ENCODE data around the gene HRAS.
"Not testable (repeated sequence)": the region's sequence is repeated elsewhere in the genome, so short reads cannot be mapped to it uniquely, and the experiment has no call there.

HRAS gene

GRCh38 chr11:532527-532985, 2.8 kb downstream of the HRAS start:
- DNase-seq = no peak

- DNase-seq = no peak
Observed at GRCh38 chr11:531919-532526, 3.4 kb downstream of the HRAS start.

GRCh38 chr11:530960-531831, 4.2 kb downstream of the HRAS start:
- no peak for DNase-seq

- no peak for DNase-seq
Observed at GRCh38 chr11:529728-530411, 5.5 kb downstream of the HRAS start.

- no peak for DNase-seq
Observed at GRCh38 chr11:528815-529727, 6.3 kb downstream of the HRAS start.

- no peak for DNase-seq
Observed at GRCh38 chr11:528166-528814, 7.1 kb downstream of the HRAS start.

- DNase-seq = no peak
Observed at GRCh38 chr11:526192-526591, 9.2 kb downstream of the HRAS start.

- no peak for DNase-seq
Observed at GRCh38 chr11:521177-521688, 14.1 kb downstream of the HRAS start.

GRCh38 chr11:520428-521176, 14.8 kb downstream of the HRAS start:
- no peak for DNase-seq

GRCh38 chr11:518463-519202, 16.7 kb downstream of the HRAS start:
- DNase-seq = no peak

- DNase-seq = not testable (repeated sequence)
Observed at GRCh38 chr11:516918-517685, 18.3 kb downstream of the HRAS start.

GRCh38 chr11:516400-516799, 19.0 kb downstream of the HRAS start:
- DNase-seq = no peak

- DNase-seq = no peak
Observed at GRCh38 chr11:515131-515530, 20.2 kb downstream of the HRAS start.

- DNase-seq = no peak
Observed at GRCh38 chr11:514606-515005, 20.8 kb downstream of the HRAS start.

GRCh38 chr11:512761-513595, 22.4 kb downstream of the HRAS start:
- DNase-seq = no peak

GRCh38 chr11:508956-509355, 26.4 kb downstream of the HRAS start:
- DNase-seq = no peak

GRCh38 chr11:507727-508515, 27.5 kb downstream of the HRAS start:
- DNase-seq = no peak
